ENCODE results near the gene ERCC4. TPM values are rescaled to one million over a fixed set of nuclear protein-coding genes. Genes with fewer than 3 reads are reported as not detected.

The ERCC4 gene
- total and polyA plus RNA-seq, 2 donors (not counting 1 experiment from before 2014, with no cell fraction given) = 5.9 to 10.6 TPM

- Histone ChIP-seq H2AFZ (ENCODE audit: low read length) (no peak overlapping the region), H3K4me2 (ENCODE audit: extremely low read depth, insufficient read depth, low read length) (peak overlapping the region; percentile 90), H4K20me1 (ENCODE audit: control insufficient read depth, extremely low read depth, insufficient read depth, low read length) (no peaks in the 10 kb centered on the region), H3K27ac (ENCODE audit: insufficient read depth, low read length) (no peak overlapping the region), H3K4me1 (ENCODE audit: control insufficient read depth, extremely low read depth, insufficient read depth, low read length) (peaks cover 12% of the 10 kb centered on the region), H3K4me3 (replicated peaks in 1 of 4; ENCODE audit: control extremely low read depth in 1 of 4, insufficient read depth in 1 of 4, low read depth in 3 of 4, low read length in 4 of 4) (peak overlapping the region in 2 of 4 experiments; percentile 70 to 98), H3K36me3 (ENCODE audit: control insufficient read depth, insufficient read depth, low read length) (peaks cover 1% of the 10 kb centered on the region), H3K9me3 (ENCODE audit: control insufficient read depth, insufficient read depth, low read depth, low read length) (no peaks in the 10 kb centered on the region), H3K27me3 (ENCODE audit: control insufficient read depth, insufficient read depth, low read length) (no peaks in the 10 kb centered on the region), H3K9ac (ENCODE audit: insufficient read depth, low read length) (no peak overlapping the region), H3K79me2 (ENCODE audit: control insufficient read depth, insufficient read depth, low read length) (peaks cover 10% of the 10 kb centered on the region)
- no peak for TF ChIP-seq EZH2 (IDR thresholded peaks at IDR 0.05; ENCODE audit: low read length, missing control alignments)
- TF ChIP-seq CTCF (conservative IDR thresholded peaks at IDR 0.05 in 1 of 2, IDR thresholded peaks at IDR 0.05 in 1 of 2; ENCODE audit: low read depth in 1 of 2, low read length in 2 of 2) = no peak
- no peak for DNase-seq (ENCODE audit: low read depth in 2 of 2)
Measured at GRCh38 chr16:13921328-13921727, 1.4 kb downstream of the ERCC4 start.

- Histone ChIP-seq H2AFZ (ENCODE audit: low read length) (no peak overlapping the region), H3K9me3 (ENCODE audit: control insufficient read depth, insufficient read depth, low read depth, low read length) (no peaks in the 10 kb centered on the region), H3K9ac (ENCODE audit: insufficient read depth, low read length) (no peak overlapping the region), H3K27ac (ENCODE audit: insufficient read depth, low read length) (no peak overlapping the region), H3K4me2 (ENCODE audit: extremely low read depth, insufficient read depth, low read length) (no peak overlapping the region), H3K36me3 (ENCODE audit: control insufficient read depth, insufficient read depth, low read length) (peaks cover 1% of the 10 kb centered on the region), H3K27me3 (ENCODE audit: control insufficient read depth, insufficient read depth, low read length) (no peaks in the 10 kb centered on the region), H4K20me1 (ENCODE audit: control insufficient read depth, extremely low read depth, insufficient read depth, low read length) (no peaks in the 10 kb centered on the region), H3K4me1 (ENCODE audit: control insufficient read depth, extremely low read depth, insufficient read depth, low read length) (peaks cover 12% of the 10 kb centered on the region), H3K79me2 (ENCODE audit: control insufficient read depth, insufficient read depth, low read length) (peaks cover 10% of the 10 kb centered on the region), H3K4me3 (replicated peaks in 1 of 4; ENCODE audit: control extremely low read depth in 1 of 4, insufficient read depth in 1 of 4, low read depth in 3 of 4, low read length in 4 of 4) (no peak overlapping the region)
- TF ChIP-seq CTCF (conservative IDR thresholded peaks at IDR 0.05 in 1 of 2, IDR thresholded peaks at IDR 0.05 in 1 of 2; ENCODE audit: low read depth in 1 of 2, low read length in 2 of 2) = peak; percentile 29 to 38
- TF ChIP-seq EZH2 (IDR thresholded peaks at IDR 0.05; ENCODE audit: low read length, missing control alignments) = no peak
- DNase-seq (ENCODE audit: low read depth in 2 of 2) = peak; percentile 57 to 83
Measured at GRCh38 chr16:13923703-13924298, 3.8 kb downstream of the ERCC4 start.

- no peak overlapping the region for H3K4me2 ChIP-seq (ENCODE audit: extremely low read depth, insufficient read depth, low read length)
- TF ChIP-seq CTCF (conservative IDR thresholded peaks at IDR 0.05 in 1 of 2, IDR thresholded peaks at IDR 0.05 in 1 of 2; ENCODE audit: low read depth in 1 of 2, low read length in 2 of 2) (no peak), EZH2 (IDR thresholded peaks at IDR 0.05; ENCODE audit: low read length, missing control alignments) (no peak)
- H4K20me1 ChIP-seq (ENCODE audit: control insufficient read depth, extremely low read depth, insufficient read depth, low read length) = no peaks in the 10 kb centered on the region
- no peak overlapping the region for H3K27ac ChIP-seq (ENCODE audit: insufficient read depth, low read length)
- no peak overlapping the region for H3K9ac ChIP-seq (ENCODE audit: insufficient read depth, low read length)
- no peaks in the 10 kb centered on the region for H3K27me3 ChIP-seq (ENCODE audit: control insufficient read depth, insufficient read depth, low read length)
- no peaks in the 10 kb centered on the region for H3K9me3 ChIP-seq (ENCODE audit: control insufficient read depth, insufficient read depth, low read depth, low read length)
- H3K36me3 ChIP-seq (ENCODE audit: control insufficient read depth, insufficient read depth, low read length) = peaks cover 1% of the 10 kb centered on the region
- H2AFZ ChIP-seq (ENCODE audit: low read length) = no peak overlapping the region
- no peaks in the 10 kb centered on the region for H3K79me2 ChIP-seq (ENCODE audit: control insufficient read depth, insufficient read depth, low read length)
- no peak for DNase-seq (ENCODE audit: low read depth in 2 of 2)
- H3K4me3 ChIP-seq (replicated peaks in 1 of 4; ENCODE audit: control extremely low read depth in 1 of 4, insufficient read depth in 1 of 4, low read depth in 3 of 4, low read length in 4 of 4) = no peak overlapping the region
- peaks cover 3% of the 10 kb centered on the region for H3K4me1 ChIP-seq (ENCODE audit: control insufficient read depth, extremely low read depth, insufficient read depth, low read length)
Measured at GRCh38 chr16:13926464-13926863, 6.5 kb downstream of the ERCC4 start.
